ENCODE results near the gene UBAC2. TPM values are rescaled to one million over a fixed set of nuclear protein-coding genes. Genes with fewer than 3 reads are reported as not detected.

UBAC2 gene
- total and polyA plus RNA-seq, 2 of the 4 experiments (the other 2 are of a cell fraction), result 20.8 to 36.3 TPM

GRCh38 chr13:99383511-99383921 is 182.9 kb downstream of the UBAC2 start:
- Histone ChIP-seq H3K79me1 (ENCODE audit: low read depth in 1 of 2, low read length in 2 of 2) (no peaks in the 10 kb centered on the region; a peak in 1 of 4 replicates), H2AK5ac (ENCODE audit: low read depth, low read length) (no peak overlapping the region), H3K27me3 (ENCODE audit: control insufficient read depth, insufficient read depth, low read length) (no peaks in the 10 kb centered on the region), H2BK20ac (ENCODE audit: low read depth, low read length) (no peak overlapping the region), H3K4me3 (ENCODE audit: insufficient read depth, low read depth, low read length) (no peak overlapping the region), H3K18ac (ENCODE audit: low read depth, low read length) (no peak overlapping the region), H3K9me1 (ENCODE audit: insufficient read depth, low read length) (peaks cover 6% of the 10 kb centered on the region; the same call in 1 of the 2 replicates), H2BK120ac (ENCODE audit: low read depth, low read length) (no peak overlapping the region), H4K20me1 (ENCODE audit: insufficient read depth, low read length) (peaks cover 4% of the 10 kb centered on the region; the same call in 1 of the 2 replicates), H2BK15ac (ENCODE audit: low read depth, low read length) (no peak overlapping the region), H4K5ac (ENCODE audit: low read depth, low read length) (no peak overlapping the region), H3K56ac (ENCODE audit: extremely low read depth, insufficient read depth, low read length) (no peak overlapping the region), H3K23ac (ENCODE audit: low read depth, low read length) (no peak overlapping the region), H3K4me1 (ENCODE audit: control insufficient read depth, insufficient read depth, low read length) (no peaks in the 10 kb centered on the region), H3K9ac (ENCODE audit: low read depth, low read length) (no peak overlapping the region), H2BK5ac (ENCODE audit: low read depth, low read length, poor library complexity, severe bottlenecking) (no peak overlapping the region), H2AK9ac (replicated peaks; ENCODE audit: low read depth, low read length, poor library complexity) (no peak overlapping the region), H3K4me2 (ENCODE audit: low read depth, low read length) (no peak overlapping the region), H3K27ac (ENCODE audit: insufficient read depth, low read length) (no peak overlapping the region), H3K14ac (replicated peaks; ENCODE audit: low read depth, low read length) (no peak overlapping the region), H3K36me3 (ENCODE audit: control insufficient read depth, insufficient read depth, low read length) (peaks cover 7% of the 10 kb centered on the region), H3K4ac (ENCODE audit: low read depth, low read length) (no peak overlapping the region), H4K91ac (ENCODE audit: insufficient read depth, low read depth, low read length) (no peak overlapping the region), H4K8ac (ENCODE audit: low read depth in 2 of 2, low read length in 2 of 2) (no peak overlapping the region), H2AFZ (replicated peaks; ENCODE audit: low read length, poor library complexity) (no peak overlapping the region), H3K9me3 (ENCODE audit: control insufficient read depth, insufficient read depth, low read length) (no peaks in the 10 kb centered on the region)
- ATAC-seq (ENCODE audit: low read depth), result no peak
- dilution Hi-C loops (cut with HindIII; ENCODE audit: low sequenced_read_pairs, unreplicated experiment), result no loop called here
- in situ Hi-C loops (cut with MboI; ENCODE audit: low sequenced_read_pairs), result no loop called here
- 91% methylated on average over 8 of the region's 11 CpGs; no CpG with 5 or more reads in 1 of the 2 experiments for WGBS, 2 experiments (ENCODE audit: extremely low coverage in 2 of 2, insufficient read length in 1 of 2)
- TF ChIP-seq, protein P1, sequence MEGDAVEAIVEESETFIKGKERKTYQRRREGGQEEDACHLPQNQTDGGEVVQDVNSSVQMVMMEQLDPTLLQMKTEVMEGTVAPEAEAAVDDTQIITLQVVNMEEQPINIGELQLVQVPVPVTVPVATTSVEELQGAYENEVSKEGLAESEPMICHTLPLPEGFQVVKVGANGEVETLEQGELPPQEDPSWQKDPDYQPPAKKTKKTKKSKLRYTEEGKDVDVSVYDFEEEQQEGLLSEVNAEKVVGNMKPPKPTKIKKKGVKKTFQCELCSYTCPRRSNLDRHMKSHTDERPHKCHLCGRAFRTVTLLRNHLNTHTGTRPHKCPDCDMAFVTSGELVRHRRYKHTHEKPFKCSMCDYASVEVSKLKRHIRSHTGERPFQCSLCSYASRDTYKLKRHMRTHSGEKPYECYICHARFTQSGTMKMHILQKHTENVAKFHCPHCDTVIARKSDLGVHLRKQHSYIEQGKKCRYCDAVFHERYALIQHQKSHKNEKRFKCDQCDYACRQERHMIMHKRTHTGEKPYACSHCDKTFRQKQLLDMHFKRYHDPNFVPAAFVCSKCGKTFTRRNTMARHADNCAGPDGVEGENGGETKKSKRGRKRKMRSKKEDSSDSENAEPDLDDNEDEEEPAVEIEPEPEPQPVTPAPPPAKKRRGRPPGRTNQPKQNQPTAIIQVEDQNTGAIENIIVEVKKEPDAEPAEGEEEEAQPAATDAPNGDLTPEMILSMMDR (conservative IDR thresholded peaks at IDR 0.05; ENCODE audit: low read depth, low read length), result no peak
- TF ChIP-seq MAZ (IDR thresholded peaks at IDR 0.05; ENCODE audit: borderline replicate concordance, low read depth, low read length) (no peak), SMC3 (IDR thresholded peaks at IDR 0.05; ENCODE audit: low read depth, low read length) (no peak), MXI1 (IDR thresholded peaks at IDR 0.05; ENCODE audit: borderline replicate concordance, low read depth, low read length) (no peak), CHD1 (IDR thresholded peaks at IDR 0.05; ENCODE audit: low read depth, low read length) (no peak), BHLHE40 (IDR thresholded peaks at IDR 0.05; ENCODE audit: low read depth, low read length) (no peak), RAD21 (IDR thresholded peaks at IDR 0.05; ENCODE audit: low read length) (no peak), ELK1 (IDR thresholded peaks at IDR 0.05; ENCODE audit: borderline replicate concordance, low read depth, low read length) (no peak), RCOR1 (IDR thresholded peaks at IDR 0.05; ENCODE audit: insufficient replicate concordance, low read length) (no peak), RFX5 (IDR thresholded peaks at IDR 0.05; ENCODE audit: low read depth, low read length) (no peak)
- DNase-seq, result no peak
- no TSS peak for BruUV-seq (replicated peaks)
- intact Hi-C loops (cut with micrococcal nuclease), result no loop called here
- CTCF ChIA-PET, result interaction anchor here (0.7 kb wide), 1 partner anchor 113 kb away, joined by 3 read pairs; no protein-coding TSS in a partner anchor
- POLR2A ChIA-PET (ENCODE audit: unreplicated experiment), result no interaction called here

All from IMR-90 (cell line).